IPS DF 19.7 (cell line): ENCODE data around the gene MEX3D.
"Not testable (repeated sequence)": the region's sequence is repeated elsewhere in the genome, so short reads cannot be mapped to it uniquely, and the experiment has no call there.

Experiments
- DNase-seq: peaks from one replicate; pipeline ENCODE4 v3.0.0-alpha.2; 2013; ENCODE audit warnings: low read depth, low spot score

Gene MEX3D

DNA sequence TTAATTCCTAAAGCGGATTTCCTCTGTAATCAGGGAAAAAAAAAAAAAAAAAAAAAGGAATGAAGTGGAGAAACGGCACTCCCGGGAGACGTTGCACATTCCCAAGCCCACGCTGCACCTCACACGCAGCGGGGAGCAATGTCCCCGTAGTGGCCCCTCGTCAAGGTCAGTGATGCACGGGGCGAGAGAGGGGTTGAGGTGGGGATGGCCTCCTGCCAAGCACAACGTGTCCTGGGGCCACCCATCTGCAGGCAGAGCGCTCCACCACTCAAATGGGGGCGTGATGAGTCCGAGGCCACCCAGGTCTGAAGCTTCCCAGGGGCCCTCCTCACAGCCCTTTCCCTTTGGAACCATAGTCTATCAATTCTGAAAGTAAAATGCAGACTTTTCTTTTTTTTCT lies 29.1 kb downstream of the MEX3D start:
- no peak for DNase-seq

DNA sequence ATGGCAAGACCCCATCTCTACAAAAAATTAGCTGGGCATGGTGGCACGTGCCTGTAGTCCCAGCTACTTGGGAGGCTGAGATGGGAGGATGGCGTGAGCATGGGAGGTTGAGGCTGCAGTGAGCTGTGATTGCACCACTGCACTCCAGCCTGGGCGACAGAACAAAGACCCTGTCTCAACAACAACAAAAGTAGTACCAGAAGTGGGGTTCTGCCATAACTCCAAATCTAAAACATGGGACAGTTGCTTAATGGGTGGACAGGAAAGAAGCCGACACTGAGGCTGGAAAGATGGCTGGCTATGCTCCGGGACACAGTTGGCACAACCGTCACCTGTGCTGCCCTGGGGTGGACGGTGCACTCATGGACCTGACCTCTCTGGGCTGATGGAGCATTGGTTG lies 32.4 kb downstream of the MEX3D start:
- not testable (repeated sequence) for DNase-seq

DNA sequence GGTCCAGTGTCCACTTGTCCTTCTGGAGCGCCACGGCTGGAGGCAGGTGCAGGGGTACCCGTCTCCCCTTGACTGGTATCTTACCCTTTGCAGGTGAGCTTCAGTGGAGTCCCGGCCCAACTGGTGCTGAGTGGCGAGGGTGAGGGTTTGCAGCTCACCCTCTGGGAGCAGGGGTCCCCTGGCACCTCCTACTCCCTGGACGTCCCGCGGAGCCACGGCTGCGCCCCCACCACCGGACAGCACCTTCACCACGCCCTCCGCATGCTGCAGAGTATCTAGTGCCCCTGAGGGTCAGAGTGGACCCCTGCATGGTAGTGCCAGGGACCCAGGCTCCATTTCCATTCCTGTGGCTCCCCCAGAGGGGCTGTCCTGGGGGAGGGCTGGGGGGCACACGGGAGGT lies 33.2 kb downstream of the MEX3D start:
- no peak for DNase-seq

- no peak for DNase-seq
Measured at GRCh38 chr19:1533510-1534150, 34.5 kb downstream of the MEX3D start.

GRCh38 chr19:1532003-1532402 lies 36.1 kb downstream of the MEX3D start:
- DNase-seq = no peak

DNA sequence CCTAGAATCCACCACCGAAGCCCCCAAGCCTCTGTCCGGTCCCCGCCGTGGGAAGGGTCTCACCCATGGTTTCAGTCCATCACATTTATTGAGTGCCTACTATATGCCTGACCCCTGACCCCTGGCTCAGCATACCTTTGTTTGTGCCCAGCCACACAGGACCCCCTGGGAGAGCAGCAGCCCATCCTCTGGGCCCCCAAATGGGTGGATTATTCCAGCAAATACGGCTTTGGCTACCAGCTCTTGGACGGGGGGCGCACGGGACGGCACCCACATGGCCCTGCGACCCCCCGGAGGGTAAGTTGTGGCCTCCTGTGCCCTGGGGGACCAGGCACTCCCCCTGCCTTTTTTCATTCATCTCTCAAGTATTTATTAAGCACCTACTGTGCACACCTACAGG lies 36.5 kb downstream of the MEX3D start:
- DNase-seq = no peak

DNA sequence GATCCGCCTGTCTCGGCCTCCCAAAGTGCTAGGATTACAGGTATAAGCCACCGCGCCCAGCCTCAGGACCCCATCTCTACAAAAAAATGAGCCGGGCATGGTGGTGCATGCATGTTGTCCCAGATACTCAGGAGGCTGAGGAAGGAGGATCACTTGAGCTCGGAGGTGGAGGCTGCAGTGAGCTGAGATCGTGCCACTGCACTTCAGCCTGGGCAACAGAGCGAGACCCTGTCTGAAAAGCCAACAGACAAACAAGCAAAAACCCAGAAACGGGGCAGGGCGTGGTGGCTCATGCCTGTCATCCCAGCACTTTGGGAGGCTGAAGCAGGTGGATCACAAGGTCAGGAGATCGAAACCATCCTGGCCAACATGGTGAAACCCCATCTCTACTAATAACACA lies 37.3 kb downstream of the MEX3D start:
- not testable (repeated sequence) for DNase-seq

GRCh38 chr19:1529430-1529816 lies 38.7 kb downstream of the MEX3D start:
- DNase-seq = no peak

DNA sequence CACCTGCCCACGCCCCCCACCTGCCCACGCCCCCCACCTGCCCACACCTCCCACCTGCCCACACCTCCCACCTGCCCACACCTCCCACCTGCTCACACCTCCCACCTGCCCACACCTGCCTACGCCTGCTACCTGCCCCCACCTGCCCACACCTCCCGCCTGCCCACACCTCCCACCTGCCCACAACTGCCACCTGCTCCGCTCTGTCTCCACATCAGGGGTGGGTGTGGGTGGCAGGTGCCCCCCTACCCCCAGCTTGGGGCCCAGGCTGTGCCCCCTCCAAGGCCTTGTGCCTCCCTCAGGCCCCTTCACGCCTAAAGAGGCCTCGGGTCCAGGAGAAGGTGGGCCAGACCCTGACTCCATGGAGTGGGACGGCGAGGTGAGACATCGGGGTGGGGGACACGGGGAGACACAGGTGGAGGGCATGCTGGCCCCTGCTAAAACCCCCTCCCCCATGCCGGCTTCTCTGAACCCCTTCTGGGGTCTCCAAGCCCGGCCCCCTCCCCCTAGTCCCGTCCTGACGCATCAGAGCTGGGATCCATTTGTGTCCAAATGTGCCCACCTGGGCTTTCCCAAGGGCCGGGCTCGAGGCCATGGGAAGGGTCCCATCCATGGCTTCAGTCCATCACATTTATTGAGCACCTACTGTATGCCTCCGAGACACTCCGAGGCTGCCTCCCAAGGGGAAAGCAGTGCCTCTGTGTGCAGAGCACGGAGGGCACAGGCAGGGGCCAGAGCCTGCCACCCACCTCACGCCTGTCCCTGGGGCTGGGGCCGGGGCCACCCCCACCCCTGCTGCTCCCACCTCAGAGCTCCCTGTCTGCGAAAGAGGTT lies 39.3 kb downstream of the MEX3D start:
- DNase-seq = no peak

- DNase-seq = no peak
Measured at GRCh38 chr19:1527650-1528309, 40.3 kb downstream of the MEX3D start.

DNA sequence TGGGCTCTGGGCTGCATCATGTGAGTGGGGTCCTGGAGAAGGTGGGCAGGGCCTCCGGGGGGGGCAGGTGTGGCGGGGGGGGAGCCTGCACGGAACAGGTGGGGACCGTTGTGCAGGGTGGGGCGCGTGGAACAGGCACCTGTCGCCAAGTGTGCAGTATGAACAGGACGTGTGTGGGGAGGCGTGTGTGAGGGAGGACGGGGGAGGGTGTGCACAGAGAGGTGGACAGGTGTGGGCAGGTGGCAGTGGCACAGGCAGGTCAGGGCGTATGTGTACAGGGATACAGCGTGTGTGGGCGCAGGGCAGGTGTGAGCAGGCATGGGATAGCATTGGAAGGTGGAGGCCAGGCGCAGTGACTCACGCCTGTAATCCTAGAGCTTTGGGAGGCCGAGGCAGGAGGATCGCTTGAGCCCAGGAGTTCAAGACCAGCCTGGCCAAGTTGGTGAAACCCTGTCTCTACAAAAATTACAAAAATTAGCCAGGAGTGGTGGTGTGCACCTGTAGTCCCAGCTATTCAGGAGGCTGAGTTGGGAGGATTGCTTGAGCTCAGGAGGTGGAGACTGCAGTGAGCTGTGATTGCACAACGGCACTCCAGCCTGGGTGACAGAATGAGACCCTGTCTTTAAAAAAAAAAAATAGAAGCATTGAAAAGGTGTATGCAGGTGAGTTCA lies 41.0 kb downstream of the MEX3D start:
- DNase-seq = no peak

DNA sequence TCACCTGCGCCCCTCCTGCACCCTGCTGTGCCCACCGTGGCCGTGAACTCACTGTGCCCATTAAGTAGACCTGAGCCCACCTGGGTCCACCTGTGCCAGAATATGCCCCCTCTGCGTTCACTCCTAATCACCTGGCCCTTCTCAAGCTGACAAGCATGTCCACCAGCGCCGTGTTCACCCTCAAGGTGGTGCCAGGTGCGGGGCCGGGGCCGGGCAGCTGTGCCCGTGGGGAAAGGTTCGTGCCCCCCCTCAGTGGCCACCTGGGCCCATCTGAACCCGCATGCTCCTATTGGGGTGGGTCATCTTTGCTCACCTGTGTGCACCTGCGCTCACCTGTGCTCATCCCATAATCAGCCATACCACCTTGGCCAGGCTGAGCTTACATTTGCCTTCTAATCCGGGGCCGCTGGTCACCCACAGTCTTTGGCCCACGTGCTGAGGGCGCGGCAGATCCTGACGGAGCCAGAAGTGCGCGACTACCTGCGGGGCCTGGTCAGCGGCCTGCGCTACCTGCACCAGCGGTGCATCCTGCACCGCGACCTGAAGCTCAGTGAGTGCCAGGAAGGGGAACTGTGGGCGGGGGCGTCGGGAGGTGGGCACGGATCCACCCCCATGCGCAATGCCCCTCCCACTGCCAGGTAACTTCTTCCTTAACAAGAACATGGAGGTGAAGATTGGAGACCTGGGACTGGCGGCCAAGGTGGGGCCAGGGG lies 41.9 kb downstream of the MEX3D start:
- no peak for DNase-seq

GRCh38 chr19:1525343-1525742 lies 42.8 kb downstream of the MEX3D start:
- no peak for DNase-seq

GRCh38 chr19:1524972-1525325 lies 43.2 kb downstream of the MEX3D start:
- DNase-seq = no peak

- DNase-seq = no peak
Measured at GRCh38 chr19:1524287-1524971, 43.7 kb downstream of the MEX3D start.

- DNase-seq = no peak
Measured at GRCh38 chr19:1523412-1524286, 44.5 kb downstream of the MEX3D start, which contains the start of gene PLK5. TSS of gene PLK5 (plus strand) at chr19:1524077. CDS start at chr19:1526997, 2,920 bp downstream.

DNA sequence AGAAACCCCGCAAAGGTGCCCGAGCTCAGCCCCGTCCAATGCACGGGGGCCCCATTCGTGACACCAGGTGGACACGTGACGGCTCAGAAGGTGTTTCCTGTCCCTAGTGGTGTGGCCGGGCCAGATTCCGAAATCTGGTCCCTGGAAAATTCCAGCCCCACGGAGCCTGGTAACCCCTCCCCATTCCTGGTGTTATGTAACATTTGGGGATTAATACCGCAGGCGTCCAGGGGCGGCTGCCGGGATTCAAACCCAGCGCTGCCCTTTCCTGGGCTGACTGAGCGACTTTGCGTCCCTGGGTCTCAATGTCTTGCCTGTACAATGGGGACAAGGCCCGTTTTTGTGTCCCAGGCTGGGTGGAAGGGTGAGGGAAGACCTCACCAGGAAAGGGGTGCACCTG lies 45.3 kb downstream of the MEX3D start:
- DNase-seq = no peak

DNA sequence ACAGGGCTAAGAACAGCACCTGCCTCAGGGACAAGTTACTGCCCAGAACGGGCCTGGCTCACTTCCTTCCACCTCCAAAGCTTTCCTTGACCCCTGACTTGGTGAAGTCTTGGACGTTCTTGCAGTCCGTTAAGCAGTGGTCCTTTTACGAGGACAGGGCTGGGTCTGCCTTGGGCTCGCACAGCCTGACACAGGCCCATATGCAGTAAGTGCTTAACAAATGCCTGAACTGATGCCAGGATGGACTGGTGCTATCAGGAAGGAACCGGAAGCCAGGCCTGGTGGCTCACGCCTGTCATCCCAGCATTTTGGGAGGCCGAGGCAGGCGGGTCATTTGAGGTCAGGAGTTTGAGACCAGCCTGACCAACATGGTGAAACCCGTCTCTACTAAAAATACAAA lies 46.1 kb downstream of the MEX3D start:
- no peak for DNase-seq

DNA sequence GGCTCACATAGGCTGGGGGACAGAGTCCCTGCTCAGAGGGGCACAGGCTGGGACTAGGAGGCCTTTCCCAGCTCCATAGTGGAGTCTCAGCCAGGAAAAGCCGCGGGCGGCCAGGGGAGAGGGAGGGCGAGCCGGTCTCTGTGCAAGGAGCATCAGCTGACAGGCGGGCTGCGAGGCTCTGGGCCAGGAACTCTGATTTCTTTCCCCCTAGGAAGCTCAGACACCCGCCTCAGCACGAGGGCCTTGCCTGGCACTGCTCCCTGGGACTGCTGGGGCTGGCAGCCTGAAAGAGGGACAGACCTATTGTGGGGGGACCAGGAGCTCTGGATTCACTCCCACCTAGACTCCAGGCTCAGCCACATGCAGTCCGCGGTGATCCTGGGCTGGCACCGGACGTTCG lies 46.5 kb downstream of the MEX3D start:
- DNase-seq = no peak

DNA sequence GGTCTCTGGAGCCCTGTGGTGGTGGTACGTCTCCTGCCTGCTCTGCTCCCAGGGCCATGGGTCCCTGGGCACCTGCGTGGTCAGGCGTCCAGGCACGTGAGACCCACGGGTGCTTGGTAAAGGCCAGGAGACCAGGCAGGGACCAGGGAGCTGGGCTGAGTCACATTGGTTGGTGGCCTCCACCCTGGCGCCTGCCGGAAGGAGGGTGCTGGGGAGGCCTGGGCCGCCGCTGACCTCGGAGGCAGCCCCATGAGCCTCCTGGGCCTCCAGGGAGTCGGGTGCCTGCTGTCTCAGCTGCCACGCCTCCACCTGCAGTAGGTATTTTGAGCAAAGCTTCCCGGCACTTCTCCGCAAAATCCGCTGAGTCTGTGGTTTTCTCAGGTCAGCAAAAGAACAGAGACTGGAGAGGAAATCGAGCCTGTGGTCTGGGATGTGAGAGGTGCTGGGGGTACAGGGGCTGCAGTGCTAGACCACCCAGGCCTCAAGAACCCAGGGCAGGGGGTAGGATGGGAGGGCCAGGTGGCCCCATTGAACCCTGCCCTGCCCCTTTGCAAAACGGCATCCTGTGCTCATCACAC lies 47.8 kb downstream of the MEX3D start:
- no peak for DNase-seq
